Caco-2 (cell line): ENCODE data around the gene GALNS. TPM values are rescaled to one million over a fixed set of nuclear protein-coding genes. Genes with fewer than 3 reads are reported as not detected.

ENCODE experiments used
- BruUV-seq: library from RNA; stranded (reverse); fragments of 400-500 nt; replicated peaks from 2 replicates; lab custom pipeline; 2021; lab: Mats Ljungman, UMichigan
- CTCF ChIA-PET: fragments of 300-600 bp; sonication (Branson Sonifier 250); formaldehyde crosslinking; loops from one replicate; lab custom pipeline; 2022; ENCODE audit warnings: antibody characterized with exemption; lab: Charles Lee
- POLR2A ChIA-PET: fragments of 300-600 bp; sonication (Branson Sonifier 250); formaldehyde crosslinking; loops from one replicate; lab custom pipeline; 2022; ENCODE audit warnings: antibody characterized with exemption; lab: Charles Lee
- DNase-seq, 2 experiments: peaks; one replicate each; pipeline versions ENCODE4 v3.0.0 to v3.0.0-alpha.2; 2020 to 2022
- H3K27me3 ChIP-seq: replicated peaks from 2 replicates; pipeline ENCODE4 v1.6.0; 2011; ENCODE audit warnings: low read length; ENCODE audit not compliant: control insufficient read depth, insufficient read depth
- H3K36me3 ChIP-seq: 2 replicates; pipeline ENCODE4 v1.5.1; 2011; ENCODE audit warnings: low read length; ENCODE audit not compliant: control insufficient read depth, insufficient read depth
- H3K4me1 ChIP-seq: fragments of 250-450 bp; sonication (Bioruptor Pico); 2 replicates; pipeline ENCODE4 v1.5.1; 2020; ENCODE audit warnings: mild to moderate bottlenecking
- H3K4me3 ChIP-seq: 2 replicates; pipeline ENCODE4 v1.5.1; 2011; ENCODE audit warnings: low read depth, mild to moderate bottlenecking, control low read depth, low read length
- H3K9me3 ChIP-seq: fragments of 250-450 bp; sonication (Bioruptor Pico); 2 replicates; pipeline ENCODE4 v1.5.1; 2020; ENCODE audit warnings: mild to moderate bottlenecking, moderate library complexity
- H3K27ac Mint-ChIP-seq: one replicate; pipeline ENCODE4 v1.8.0; 2022; ENCODE audit warnings: mixed read lengths; ENCODE audit not compliant: unreplicated experiment
- H3K27me3 Mint-ChIP-seq: one replicate; pipeline ENCODE4 v1.8.0; 2022; ENCODE audit warnings: mixed read lengths; ENCODE audit not compliant: insufficient read depth, unreplicated experiment
- H3K36me3 Mint-ChIP-seq: one replicate; pipeline ENCODE4 v1.8.0; 2022; ENCODE audit warnings: mild to moderate bottlenecking, mixed read lengths; ENCODE audit not compliant: insufficient read depth, unreplicated experiment
- H3K4me1 Mint-ChIP-seq: one replicate; pipeline ENCODE4 v1.8.0; 2022; ENCODE audit warnings: low read depth, mixed read lengths; ENCODE audit not compliant: unreplicated experiment
- H3K4me3 Mint-ChIP-seq: one replicate; pipeline ENCODE4 v1.8.0; 2022; ENCODE audit warnings: mild to moderate bottlenecking, moderate library complexity, mixed read lengths; ENCODE audit not compliant: unreplicated experiment
- H3K9me3 Mint-ChIP-seq: one replicate; pipeline ENCODE4 v1.8.0; 2022; ENCODE audit warnings: mixed read lengths; ENCODE audit not compliant: unreplicated experiment
- intact Hi-C: fragments of 100-400 bp; cut with micrococcal nuclease; formaldehyde crosslinking; loops from one replicate; pipeline ENCODE4 v1.10.0; 2022; ENCODE audit not compliant: unreplicated experiment
- total RNA-seq: library from RNA; stranded (reverse); gene quantifications from 2 replicates; pipeline ENCODE4 v1.2.3, GENCODE V29; 2022
- TF ChIP-seq, protein P1 (sequence below), 2 experiments: fragments of 200-600 bp in 1 of 2; IDR thresholded peaks; 1 replicate in 1 of 2; 2 replicates in 1 of 2; pipeline versions ENCODE4 v1.5.1 to v1.8.0; 2011 to 2022; ENCODE audit warnings: antibody characterized with exemption in 1 of 2, control low read depth in 1 of 2, inconsistent platforms in 1 of 2, low read depth in 1 of 2, low read length in 1 of 2, mild to moderate bottlenecking in 1 of 2, moderate library complexity in 1 of 2; ENCODE audit not compliant: insufficient read depth in 1 of 2, severe bottlenecking in 1 of 2, unreplicated experiment in 1 of 2

The GALNS gene
- total RNA-seq, 1 experiment from 2014 or later: 57.8 TPM

DNA sequence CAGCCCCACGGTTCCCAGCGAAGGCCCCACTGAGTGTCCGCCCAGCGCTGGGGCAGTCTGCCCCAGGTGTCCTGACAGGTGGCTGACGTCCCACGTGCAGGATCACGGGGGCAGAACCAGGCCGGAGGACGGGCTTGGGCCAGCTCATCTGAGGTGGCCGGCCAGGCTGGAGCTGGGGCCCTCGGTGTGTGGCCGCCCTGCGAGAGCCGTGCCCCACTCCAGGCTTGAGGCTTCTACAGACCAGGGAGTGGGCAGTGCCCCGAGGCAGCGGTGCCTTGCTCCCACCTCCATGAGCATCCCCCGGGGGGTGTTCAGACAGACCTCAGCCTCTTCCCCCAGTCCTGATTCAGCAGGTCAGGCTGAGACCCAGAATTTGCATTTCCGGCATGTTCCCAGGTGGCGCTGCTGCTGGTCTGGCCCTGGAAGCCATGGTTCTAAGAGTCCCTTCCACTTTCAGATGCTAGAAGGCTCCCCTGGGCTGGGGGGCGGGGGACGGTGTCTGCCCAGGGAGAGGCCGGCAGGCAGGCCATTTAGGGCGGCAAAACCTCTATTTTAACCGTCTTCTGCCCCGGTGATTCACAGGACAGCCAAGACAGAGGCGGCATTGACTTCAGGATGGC, 45.1 kb upstream of the GALNS start:
- no peaks in the 10 kb centered on the region for H3K36me3 ChIP-seq
- H3K9me3 ChIP-seq: no peaks in the 10 kb centered on the region
- BruUV-seq: no TSS peak
- DNase-seq: no peak
- H3K27me3 ChIP-seq: no peaks in the 10 kb centered on the region
- Mint-ChIP-seq H3K4me3 (no peak overlapping the region), H3K27ac (no peak overlapping the region), H3K4me1 (no peaks in the 10 kb centered on the region), H3K27me3 (peaks cover 4% of the 10 kb centered on the region), H3K36me3 (no peaks in the 10 kb centered on the region), H3K9me3 (no peaks in the 10 kb centered on the region)
- H3K4me1 ChIP-seq: no peaks in the 10 kb centered on the region
- POLR2A ChIA-PET: no interaction called here
- intact Hi-C loops: no loop called here
- H3K4me3 ChIP-seq: no peak overlapping the region
- CTCF ChIA-PET: no interaction called here
- TF ChIP-seq, protein P1, sequence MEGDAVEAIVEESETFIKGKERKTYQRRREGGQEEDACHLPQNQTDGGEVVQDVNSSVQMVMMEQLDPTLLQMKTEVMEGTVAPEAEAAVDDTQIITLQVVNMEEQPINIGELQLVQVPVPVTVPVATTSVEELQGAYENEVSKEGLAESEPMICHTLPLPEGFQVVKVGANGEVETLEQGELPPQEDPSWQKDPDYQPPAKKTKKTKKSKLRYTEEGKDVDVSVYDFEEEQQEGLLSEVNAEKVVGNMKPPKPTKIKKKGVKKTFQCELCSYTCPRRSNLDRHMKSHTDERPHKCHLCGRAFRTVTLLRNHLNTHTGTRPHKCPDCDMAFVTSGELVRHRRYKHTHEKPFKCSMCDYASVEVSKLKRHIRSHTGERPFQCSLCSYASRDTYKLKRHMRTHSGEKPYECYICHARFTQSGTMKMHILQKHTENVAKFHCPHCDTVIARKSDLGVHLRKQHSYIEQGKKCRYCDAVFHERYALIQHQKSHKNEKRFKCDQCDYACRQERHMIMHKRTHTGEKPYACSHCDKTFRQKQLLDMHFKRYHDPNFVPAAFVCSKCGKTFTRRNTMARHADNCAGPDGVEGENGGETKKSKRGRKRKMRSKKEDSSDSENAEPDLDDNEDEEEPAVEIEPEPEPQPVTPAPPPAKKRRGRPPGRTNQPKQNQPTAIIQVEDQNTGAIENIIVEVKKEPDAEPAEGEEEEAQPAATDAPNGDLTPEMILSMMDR (IDR thresholded peaks at IDR 0.05; ENCODE audit: insufficient read depth in 1 of 2, low read depth in 1 of 2, low read length in 1 of 2, severe bottlenecking in 1 of 2, unreplicated experiment in 1 of 2): peak in 1 of 2 experiments; percentile 17

DNA sequence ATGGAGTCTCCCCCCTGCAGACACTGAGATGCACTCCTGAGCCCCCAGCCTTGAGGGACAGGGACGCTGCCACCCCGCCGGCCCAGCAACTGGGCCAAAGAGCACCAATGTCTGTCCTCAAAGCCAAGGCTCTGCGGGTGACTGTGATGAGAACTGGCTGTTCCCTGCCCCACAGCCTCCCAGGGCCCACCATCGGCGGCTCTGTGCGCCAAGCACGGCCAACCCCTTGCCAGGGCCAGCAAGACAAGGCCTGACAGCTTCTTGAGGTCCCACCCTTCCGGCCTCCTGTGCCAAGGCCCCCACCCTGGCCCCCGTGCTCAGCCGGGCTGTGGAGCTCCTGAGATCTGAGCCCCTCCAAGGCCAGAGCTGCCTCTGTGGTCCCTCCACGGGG, 43.9 kb upstream of the GALNS start:
- Mint-ChIP-seq H3K9me3 (no peaks in the 10 kb centered on the region), H3K36me3 (no peaks in the 10 kb centered on the region), H3K4me3 (no peak overlapping the region), H3K27ac (no peak overlapping the region), H3K4me1 (no peaks in the 10 kb centered on the region), H3K27me3 (peaks cover 4% of the 10 kb centered on the region)
- Histone ChIP-seq H3K27me3 (no peaks in the 10 kb centered on the region), H3K4me1 (no peaks in the 10 kb centered on the region), H3K9me3 (no peaks in the 10 kb centered on the region), H3K36me3 (no peaks in the 10 kb centered on the region), H3K4me3 (no peak overlapping the region)
- no TSS peak for BruUV-seq
- POLR2A ChIA-PET: no interaction called here
- intact Hi-C loops: no loop called here
- DNase-seq: no peak
- CTCF ChIA-PET: interaction anchor here (0.5 to 1.5 kb wide), 2 partner anchors 21 to 225 kb away, joined by 3 read pairs; no protein-coding TSS in a partner anchor
- TF ChIP-seq, protein P1 (IDR thresholded peaks at IDR 0.05; ENCODE audit: insufficient read depth in 1 of 2, low read depth in 1 of 2, low read length in 1 of 2, severe bottlenecking in 1 of 2, unreplicated experiment in 1 of 2): no peak

DNA sequence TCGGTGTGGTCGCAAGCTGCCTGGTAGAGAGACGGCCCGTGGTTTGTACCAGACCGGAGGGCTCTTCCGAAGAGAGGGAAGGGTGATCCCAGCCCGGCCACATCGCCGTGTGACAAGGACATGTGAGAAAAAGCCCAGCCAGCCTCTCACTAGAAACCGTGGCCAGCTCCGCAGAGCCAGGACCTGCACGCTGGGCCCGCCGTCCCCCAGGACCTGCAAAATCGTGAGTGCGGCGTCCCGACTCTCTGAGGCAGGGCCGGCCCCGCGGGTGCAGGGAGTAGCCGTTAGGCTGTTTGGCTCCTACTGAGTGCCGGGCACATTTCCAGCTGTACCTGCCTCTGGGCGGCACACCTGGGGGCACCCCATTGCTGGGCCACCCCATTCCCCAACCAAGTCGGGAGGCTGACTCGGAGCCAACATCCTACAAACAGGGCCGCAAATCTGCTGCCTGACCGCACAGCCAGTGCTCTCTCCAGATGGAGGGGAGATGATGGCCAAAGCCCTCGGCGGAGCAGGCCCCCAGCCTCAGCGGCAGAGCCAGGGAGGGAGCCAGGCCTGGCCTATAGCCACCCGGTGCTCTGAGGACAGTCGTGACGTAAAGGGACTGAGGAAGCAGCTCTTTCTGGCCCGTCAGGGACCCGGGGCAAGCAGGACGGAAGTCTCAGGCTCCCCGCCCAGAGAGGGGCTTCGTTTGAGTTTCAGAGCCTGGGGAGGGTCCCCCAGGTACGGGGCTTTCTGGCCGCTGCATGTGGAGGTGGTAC, 43.3 kb upstream of the GALNS start:
- Mint-ChIP-seq H3K36me3 (no peaks in the 10 kb centered on the region), H3K4me1 (no peaks in the 10 kb centered on the region), H3K4me3 (no peak overlapping the region), H3K27ac (no peak overlapping the region), H3K9me3 (no peaks in the 10 kb centered on the region), H3K27me3 (peaks cover 4% of the 10 kb centered on the region)
- Histone ChIP-seq H3K4me3 (no peak overlapping the region), H3K27me3 (no peaks in the 10 kb centered on the region), H3K9me3 (no peaks in the 10 kb centered on the region), H3K36me3 (no peaks in the 10 kb centered on the region), H3K4me1 (no peaks in the 10 kb centered on the region)
- intact Hi-C loops: no loop called here
- BruUV-seq: no TSS peak
- no peak for DNase-seq
- POLR2A ChIA-PET: no interaction called here
- CTCF ChIA-PET: interaction anchor here (0.5 to 1.5 kb wide), 3 partner anchors 20 to 225 kb away, joined by 3 read pairs; no protein-coding TSS in a partner anchor
- TF ChIP-seq, protein P1 (IDR thresholded peaks at IDR 0.05; ENCODE audit: insufficient read depth in 1 of 2, low read depth in 1 of 2, low read length in 1 of 2, severe bottlenecking in 1 of 2, unreplicated experiment in 1 of 2): no peak
